Stomach smooth muscle (tissue), 2 donors: ENCODE data around the gene RACK1.

Experiments
- H3K27ac ChIP-seq: one replicate; pipeline ENCODE4 v1.7.0; 2013; ENCODE audit warnings: mild to moderate bottlenecking, low read length, inconsistent platforms
- H3K27me3 ChIP-seq, 2 donors: one replicate each; pipeline ENCODE4 v1.7.0; 2013; ENCODE audit warnings: low read length in 2 of 2; ENCODE audit not compliant: insufficient read depth in 2 of 2, control insufficient read depth in 1 of 2
- H3K36me3 ChIP-seq, 2 donors: one replicate each; pipeline ENCODE4 v1.7.0; 2013; ENCODE audit warnings: low read length in 2 of 2; ENCODE audit not compliant: control insufficient read depth in 2 of 2, insufficient read depth in 2 of 2
- H3K4me1 ChIP-seq: one replicate; pipeline ENCODE4 v1.7.0; 2013; ENCODE audit warnings: low read length; ENCODE audit not compliant: control insufficient read depth, insufficient read depth
- H3K4me3 ChIP-seq, 2 donors: one replicate each; pipeline ENCODE4 v1.7.0; 2013; ENCODE audit warnings: low read length in 2 of 2
- H3K9ac ChIP-seq, 2 donors: one replicate each; pipeline ENCODE4 v1.7.0; 2013; ENCODE audit warnings: low read length in 2 of 2, mild to moderate bottlenecking in 1 of 2
- H3K9me3 ChIP-seq, 2 donors: one replicate each; pipeline ENCODE4 v1.7.0; 2013; ENCODE audit warnings: low read length in 2 of 2; ENCODE audit not compliant: control insufficient read depth in 2 of 2
- donor health status: healthy.
- donor health status: Pancreatic carcinoma.

Gene RACK1

GRCh38 chr5:181203093-181203711, 40.5 kb downstream of the RACK1 start:
- Histone ChIP-seq H3K9ac (no peak overlapping the region), H3K4me3 (no peak overlapping the region), H3K9me3 (no peaks in the 10 kb centered on the region), H3K36me3 (no peaks in the 10 kb centered on the region), H3K27ac (no peak overlapping the region), H3K27me3 (peaks cover 0 to 8% of the 10 kb centered on the region in 2 donors), H3K4me1 (peaks cover 37% of the 10 kb centered on the region)

GRCh38 chr5:181200816-181201215, 42.9 kb downstream of the RACK1 start:
- peaks cover 0 to 8% of the 10 kb centered on the region in 2 donors for H3K27me3 ChIP-seq
- H3K9me3 ChIP-seq, result no peaks in the 10 kb centered on the region
- no peak overlapping the region for H3K27ac ChIP-seq
- H3K36me3 ChIP-seq, result no peaks in the 10 kb centered on the region
- no peak overlapping the region for H3K4me3 ChIP-seq
- H3K9ac ChIP-seq, result no peak overlapping the region
- peaks cover 20% of the 10 kb centered on the region for H3K4me1 ChIP-seq

- Histone ChIP-seq H3K9me3 (no peaks in the 10 kb centered on the region), H3K27me3 (peaks cover 0 to 8% of the 10 kb centered on the region in 2 donors), H3K4me1 (peaks cover 13% of the 10 kb centered on the region), H3K9ac (no peak overlapping the region), H3K27ac (no peak overlapping the region), H3K4me3 (no peak overlapping the region), H3K36me3 (no peaks in the 10 kb centered on the region)
These were observed 43.6 kb downstream of the RACK1 start for GRCh38 chr5:181199881-181200638.

- H3K9me3 ChIP-seq, result no peaks in the 10 kb centered on the region
- H3K4me3 ChIP-seq, result no peak overlapping the region
- H3K27ac ChIP-seq, result no peak overlapping the region
- peaks cover 6% of the 10 kb centered on the region for H3K4me1 ChIP-seq
- no peaks in the 10 kb centered on the region for H3K36me3 ChIP-seq
- no peak overlapping the region for H3K9ac ChIP-seq
- peaks cover 0 to 3% of the 10 kb centered on the region in 2 donors for H3K27me3 ChIP-seq
These were observed 44.7 kb downstream of the RACK1 start for GRCh38 chr5:181198905-181199519.

DNA sequence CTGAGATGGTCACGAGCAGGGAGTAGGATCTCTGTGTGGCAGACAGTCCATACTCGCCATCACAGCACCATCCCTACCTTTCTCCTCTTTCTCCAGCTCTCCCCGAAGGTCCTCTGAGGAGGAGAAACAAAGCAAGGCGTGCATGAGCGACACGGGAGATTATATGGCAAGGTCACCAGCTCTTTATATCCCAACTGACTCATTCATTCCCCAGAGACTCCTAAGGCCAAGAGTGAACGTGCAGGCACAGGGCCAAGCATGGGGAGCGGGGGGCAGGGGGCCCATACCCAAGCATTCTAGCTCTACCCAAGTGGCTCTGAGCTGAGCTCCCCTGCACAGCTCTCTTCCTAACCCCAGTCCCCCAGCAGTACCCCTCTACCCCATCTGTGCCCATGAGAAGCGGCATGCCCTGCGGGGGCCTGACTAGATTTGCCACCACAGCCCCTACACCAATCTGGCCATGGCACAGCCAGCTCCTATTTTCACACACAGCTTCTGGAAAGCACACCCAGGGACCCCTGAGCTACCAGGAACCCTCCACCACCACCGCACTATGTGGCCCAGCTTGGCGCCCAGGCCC, 45.5 kb downstream of the RACK1 start:
- no peak overlapping the region for H3K27ac ChIP-seq
- no peaks in the 10 kb centered on the region for H3K9me3 ChIP-seq
- H3K4me3 ChIP-seq, result no peak overlapping the region
- no peaks in the 10 kb centered on the region for H3K36me3 ChIP-seq
- no peaks in the 10 kb centered on the region for H3K4me1 ChIP-seq
- no peaks in the 10 kb centered on the region for H3K27me3 ChIP-seq
- H3K9ac ChIP-seq, result no peak overlapping the region

DNA sequence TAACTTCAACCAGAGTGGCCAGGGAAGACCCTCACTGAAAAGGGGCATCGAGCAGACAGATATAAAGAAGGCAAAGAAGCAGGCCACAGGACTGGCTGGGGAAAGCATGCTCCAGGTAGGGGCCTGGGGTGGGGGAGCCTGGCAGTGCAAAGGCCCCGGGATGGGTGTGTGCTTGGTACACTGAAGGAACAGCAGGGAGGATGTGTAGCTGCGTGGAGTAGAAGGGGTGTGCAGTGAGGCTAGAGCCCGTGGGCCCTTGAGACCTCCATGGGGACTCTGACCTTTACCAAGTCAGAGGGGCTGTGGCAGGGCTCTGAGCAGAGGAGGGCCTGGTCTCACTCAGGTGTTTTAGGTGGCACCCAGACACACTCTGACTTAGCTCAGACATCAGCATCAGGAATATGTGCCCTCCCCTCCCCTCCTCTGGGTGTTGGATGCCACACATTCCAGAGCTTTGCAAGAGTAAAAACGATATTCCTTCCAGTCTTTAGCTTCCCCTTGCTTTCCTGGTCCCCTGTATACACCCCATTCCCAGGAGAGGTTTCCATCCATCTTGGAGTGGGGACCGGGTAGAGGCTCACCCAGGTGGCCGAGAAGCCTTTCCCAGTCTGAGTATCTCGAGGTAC, 46.3 kb downstream of the RACK1 start:
- Histone ChIP-seq H3K4me3 (no peak overlapping the region), H3K9ac (no peak overlapping the region), H3K9me3 (no peaks in the 10 kb centered on the region), H3K36me3 (no peaks in the 10 kb centered on the region), H3K27ac (no peak overlapping the region), H3K4me1 (peaks cover 4% of the 10 kb centered on the region), H3K27me3 (no peaks in the 10 kb centered on the region)

DNA sequence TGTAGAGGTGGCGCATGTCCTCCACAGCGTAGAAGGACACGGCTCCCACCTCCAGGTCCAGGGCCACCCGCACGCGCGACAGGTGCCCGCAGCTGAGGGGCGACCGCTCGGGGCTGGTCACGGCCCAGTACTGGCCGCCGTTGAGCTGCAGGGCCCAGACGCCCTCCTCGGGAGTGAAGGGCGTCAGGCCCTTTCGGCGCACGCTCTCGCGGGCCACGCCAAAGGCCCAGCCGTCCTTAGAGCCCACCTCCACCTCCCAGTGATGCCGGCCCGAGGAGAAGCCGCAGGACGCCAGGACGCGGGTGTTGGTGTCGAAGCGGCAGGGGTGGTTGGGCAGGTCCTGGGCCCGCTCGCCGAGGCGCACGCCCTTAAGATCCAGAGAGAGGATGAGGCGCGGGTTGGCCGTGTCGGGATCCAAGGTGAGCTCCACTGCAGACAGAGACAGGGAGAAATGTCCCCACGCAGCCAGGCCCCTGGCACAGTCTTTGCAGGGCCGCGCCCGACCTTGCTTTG, 48.4 kb downstream of the RACK1 start:
- H3K9me3 ChIP-seq, result no peaks in the 10 kb centered on the region
- no peaks in the 10 kb centered on the region for H3K36me3 ChIP-seq
- H3K4me1 ChIP-seq, result peaks cover 15% of the 10 kb centered on the region
- H3K9ac ChIP-seq, result no peak overlapping the region
- no peak overlapping the region for H3K27ac ChIP-seq
- no peak overlapping the region for H3K4me3 ChIP-seq
- no peaks in the 10 kb centered on the region for H3K27me3 ChIP-seq

- H3K9me3 ChIP-seq, result no peaks in the 10 kb centered on the region
- H3K4me1 ChIP-seq, result peaks cover 20% of the 10 kb centered on the region
- no peaks in the 10 kb centered on the region for H3K36me3 ChIP-seq
- no peak overlapping the region for H3K27ac ChIP-seq
- no peak overlapping the region for H3K9ac ChIP-seq
- no peak overlapping the region for H3K4me3 ChIP-seq
- no peaks in the 10 kb centered on the region for H3K27me3 ChIP-seq
These were observed 49.0 kb downstream of the RACK1 start for GRCh38 chr5:181194489-181195248.

DNA sequence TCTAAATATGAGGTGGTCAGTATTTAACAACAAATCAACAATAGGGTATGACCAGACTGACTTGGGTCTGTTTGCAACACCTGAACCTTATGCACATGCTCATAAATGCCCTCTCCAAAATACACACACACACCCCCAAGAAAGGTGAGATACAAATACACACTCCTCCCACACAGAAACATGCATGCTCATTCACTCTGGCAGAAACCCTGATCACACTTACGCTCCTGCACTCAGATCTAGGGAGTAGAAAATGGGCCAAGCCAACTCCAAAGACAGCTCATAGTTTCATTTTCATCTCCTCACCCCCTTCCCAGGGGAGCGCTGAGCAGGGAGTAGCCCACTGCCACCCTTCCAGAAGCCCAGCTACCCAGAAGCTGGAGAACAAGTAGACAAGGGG, 50.0 kb downstream of the RACK1 start:
- Histone ChIP-seq H3K9me3 (no peaks in the 10 kb centered on the region), H3K4me1 (peaks cover 26% of the 10 kb centered on the region), H3K27ac (no peak overlapping the region), H3K27me3 (no peaks in the 10 kb centered on the region), H3K9ac (no peak overlapping the region), H3K4me3 (no peak overlapping the region), H3K36me3 (no peaks in the 10 kb centered on the region)
